ENCODE results near the gene SEC16A.

SEC16A gene

GRCh38 chr9:136517012-136517743 lies 34.3 kb upstream of the SEC16A start:
- no peak for DNase-seq

- no peak for DNase-seq
Measured at GRCh38 chr9:136516191-136516654, 33.4 kb upstream of the SEC16A start.

DNA sequence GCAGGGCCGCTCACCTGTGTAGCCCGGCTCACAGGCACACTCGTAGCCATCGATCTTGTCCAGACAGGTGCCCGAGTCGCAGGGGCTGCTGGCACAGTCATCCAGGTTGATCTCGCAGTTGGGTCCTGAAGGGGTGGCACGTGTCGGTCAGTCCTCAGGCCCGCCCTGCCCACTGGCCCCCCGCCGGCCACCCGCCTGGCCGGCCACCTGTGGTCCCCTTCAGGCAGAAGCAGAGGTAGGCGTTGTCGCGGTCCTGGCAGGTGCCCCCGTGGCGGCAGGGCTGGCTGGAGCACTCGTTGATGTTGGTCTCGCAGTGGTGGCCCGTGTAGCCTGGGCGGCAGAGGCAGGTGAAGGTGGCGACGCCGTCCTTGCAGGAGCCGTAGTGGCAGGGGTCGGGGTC lies 32.4 kb upstream of the SEC16A start:
- DNase-seq = no peak

DNA sequence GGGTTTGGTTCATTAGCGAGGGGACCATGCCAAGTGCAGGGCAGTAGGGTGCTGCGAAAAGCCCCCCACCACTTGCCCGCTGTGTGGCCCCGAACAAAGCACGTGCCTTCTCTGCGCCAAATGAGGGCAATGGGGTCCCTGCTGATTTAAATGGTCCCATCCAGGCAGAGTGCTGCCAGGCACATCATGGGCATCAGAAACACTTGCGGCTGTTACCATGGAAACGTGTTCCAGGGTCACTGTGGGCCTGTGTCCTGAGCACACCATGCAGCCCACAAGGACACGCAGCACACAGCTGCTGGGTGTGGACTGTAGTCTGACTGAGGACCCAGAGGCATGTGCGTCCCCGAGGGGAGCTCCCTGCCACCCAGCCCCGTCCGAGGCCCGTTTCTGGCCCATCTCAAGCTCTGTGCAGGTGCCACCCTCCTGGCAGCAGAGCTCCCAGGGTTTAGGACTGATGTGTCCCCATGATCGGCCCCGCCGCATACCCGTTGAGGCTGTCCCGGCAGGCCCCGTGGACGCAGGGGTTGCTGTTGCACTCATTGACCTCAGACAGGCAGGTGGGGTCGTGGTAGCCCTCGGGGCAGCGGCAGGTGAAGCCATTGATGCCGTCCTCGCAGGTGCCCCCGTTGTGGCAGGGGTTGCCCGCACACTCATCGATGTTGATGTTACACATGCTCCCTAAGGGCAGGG lies 31.3 kb upstream of the SEC16A start:
- DNase-seq = no peak

GRCh38 chr9:136513191-136513590 lies 30.4 kb upstream of the SEC16A start:
- no peak for DNase-seq

GRCh38 chr9:136512651-136513071 lies 29.8 kb upstream of the SEC16A start:
- peak; percentile 49 for DNase-seq

- no peak for DNase-seq
Measured at GRCh38 chr9:136511670-136512592, 29.1 kb upstream of the SEC16A start.

DNA sequence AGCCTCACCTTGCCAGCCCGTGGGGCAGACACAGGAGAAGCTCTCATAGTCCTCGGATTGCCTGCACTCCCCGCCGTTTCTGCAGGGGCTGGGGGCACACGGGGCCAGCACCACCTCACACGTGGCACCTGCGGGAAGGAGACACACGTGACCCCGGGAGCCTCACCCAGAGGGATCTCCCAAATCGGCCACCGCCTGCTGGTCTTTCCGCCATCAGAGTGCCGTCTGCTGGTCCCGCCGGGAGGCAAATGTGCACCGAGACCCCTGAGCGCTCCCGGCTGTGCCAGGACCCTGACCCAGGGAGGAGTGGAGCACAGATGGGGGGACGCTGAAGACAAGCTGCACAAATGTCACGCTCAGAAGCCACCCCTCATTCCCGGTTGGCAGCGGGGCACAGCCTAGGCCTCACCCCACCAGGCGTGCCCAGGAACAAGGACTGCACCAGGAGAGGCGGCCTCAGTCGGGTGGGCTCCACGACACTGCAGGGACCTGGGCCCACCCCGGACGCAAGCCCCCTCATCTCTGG lies 28.4 kb upstream of the SEC16A start:
- DNase-seq = no peak

- no peak for DNase-seq
Measured at GRCh38 chr9:136510561-136510960, 27.7 kb upstream of the SEC16A start.

DNA sequence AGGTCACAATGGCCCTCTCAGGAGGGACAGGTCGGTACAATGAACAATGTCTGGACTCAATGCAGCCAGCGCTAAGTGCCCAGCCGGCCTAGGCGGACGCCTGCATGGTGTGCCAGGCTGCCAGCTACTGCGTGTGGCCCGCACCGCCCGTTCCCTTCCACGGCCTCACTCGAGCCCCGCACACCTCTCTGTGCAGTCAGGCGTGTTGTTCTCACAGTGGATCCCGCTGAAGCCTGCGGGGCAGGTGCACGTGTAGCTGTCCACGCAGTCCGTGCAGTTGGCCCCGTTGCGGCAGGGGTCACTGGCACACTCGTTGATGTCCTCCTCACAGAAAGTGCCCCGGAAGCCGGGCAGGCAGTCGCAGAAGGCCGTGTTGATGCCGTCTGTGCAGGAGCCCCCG lies 26.7 kb upstream of the SEC16A start:
- DNase-seq = no peak

GRCh38 chr9:136508729-136509500 lies 26.1 kb upstream of the SEC16A start:
- DNase-seq = no peak

- DNase-seq = no peak
Measured at GRCh38 chr9:136507992-136508375, 25.1 kb upstream of the SEC16A start.

GRCh38 chr9:136507221-136507991 lies 24.6 kb upstream of the SEC16A start:
- no peak for DNase-seq

GRCh38 chr9:136506425-136506824 lies 23.6 kb upstream of the SEC16A start:
- no peak for DNase-seq

GRCh38 chr9:136505406-136506403 lies 22.9 kb upstream of the SEC16A start:
- DNase-seq = no peak

DNA sequence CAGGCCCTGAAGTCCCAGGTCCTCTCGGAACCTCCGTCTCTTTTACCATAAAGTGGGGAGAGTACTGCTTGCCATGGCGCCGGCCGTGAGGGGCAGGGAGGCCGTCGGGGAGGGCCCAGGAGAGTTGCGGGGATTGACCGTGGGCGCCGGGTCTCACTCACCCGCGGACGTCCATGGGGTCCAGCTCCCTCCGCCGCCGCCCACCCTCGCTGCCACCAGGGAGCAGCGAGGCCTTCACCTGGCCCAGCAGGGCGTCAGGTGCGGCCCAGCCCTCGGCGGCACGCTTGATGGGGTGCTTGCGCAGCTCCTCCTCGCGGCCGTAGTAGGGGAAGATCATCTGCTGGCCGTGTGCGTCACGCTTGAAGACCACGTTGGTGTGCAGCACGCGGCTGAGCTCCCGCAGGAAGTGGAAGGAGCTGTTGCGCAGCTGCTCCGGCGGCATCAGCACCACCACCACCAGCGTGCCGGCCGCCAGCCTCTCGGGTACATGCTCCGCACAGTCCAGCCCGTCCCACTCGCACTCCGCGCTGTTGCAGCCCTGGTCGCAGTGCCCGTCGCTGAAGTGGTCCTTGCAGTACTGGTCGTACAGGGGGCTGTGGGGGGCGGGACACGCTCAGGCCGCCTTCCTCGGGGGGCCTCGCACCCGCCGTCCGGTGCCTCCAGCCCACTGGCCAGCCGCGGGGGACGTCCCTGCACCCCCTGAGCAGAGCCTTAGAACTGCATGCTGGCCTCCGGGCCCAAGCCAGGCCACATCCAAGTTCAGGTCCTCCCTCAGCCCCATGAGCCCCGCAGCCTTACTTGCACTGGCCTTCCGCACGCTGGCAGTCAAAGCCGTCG lies 21.9 kb upstream of the SEC16A start:
- DNase-seq = no peak

DNA sequence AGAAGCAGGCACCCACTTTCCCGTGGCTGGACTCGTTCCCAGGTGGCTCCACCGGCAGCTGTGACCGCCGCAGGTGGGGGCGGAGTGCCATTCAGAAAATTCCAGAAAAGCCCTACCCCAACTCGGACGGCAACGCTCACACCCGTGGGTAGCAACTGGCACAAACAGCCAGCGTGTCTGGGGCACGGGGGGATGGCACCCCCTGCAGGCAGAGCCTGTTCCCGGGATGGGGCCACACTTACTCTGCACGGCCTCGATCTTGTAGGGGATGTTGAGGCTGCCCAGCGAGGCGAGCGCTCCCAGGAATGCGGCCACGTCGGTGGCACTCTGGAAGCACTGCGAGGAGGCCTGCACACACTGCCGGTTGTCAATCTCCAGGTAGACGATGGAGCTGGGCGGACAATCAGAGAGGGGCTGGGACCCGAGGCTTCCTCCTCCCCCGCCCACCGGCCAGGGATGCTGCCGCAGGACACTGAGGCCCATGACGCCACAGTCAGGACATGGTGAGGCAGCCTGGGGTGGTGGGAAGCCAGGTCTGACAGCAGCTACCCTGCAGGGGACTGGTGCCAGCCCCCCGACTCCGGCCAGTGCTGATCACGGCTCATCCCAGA lies 20.2 kb upstream of the SEC16A start:
- no peak for DNase-seq

- DNase-seq = no peak
Measured at GRCh38 chr9:136502196-136502595, 19.4 kb upstream of the SEC16A start.

DNA sequence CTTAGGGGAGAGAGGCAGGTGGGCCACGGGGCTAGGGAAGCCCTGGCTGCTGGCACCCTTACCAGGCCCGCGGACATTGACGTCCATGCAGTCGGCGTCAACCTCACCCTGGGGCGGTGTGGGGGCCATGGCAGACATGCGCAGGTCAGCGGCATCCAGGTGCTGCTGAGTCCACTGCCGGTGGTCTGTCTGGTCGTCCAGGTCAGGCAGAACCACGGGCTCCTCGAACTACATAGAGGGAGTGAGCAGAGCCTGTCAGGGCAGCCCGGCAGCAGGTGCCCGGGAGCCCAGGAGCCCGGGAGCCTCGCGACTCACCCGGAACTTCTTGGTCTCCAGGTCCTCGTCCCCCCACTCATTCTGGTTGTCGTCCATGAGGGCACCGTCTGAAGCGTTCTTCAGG lies 18.8 kb upstream of the SEC16A start:
- DNase-seq = no peak
